ENCODE measurements around the gene LMAN2. TPM values are rescaled to one million over a fixed set of nuclear protein-coding genes. Genes with fewer than 3 reads are reported as not detected.

LMAN2 gene
- total RNA-seq, 2 experiments from 2014 or later = 116 to 144 TPM

- DNase-seq (ENCODE audit: low spot score) = no peak
- Histone ChIP-seq H3K9me2 (ENCODE audit: insufficient read depth, low read length) (no peaks in the 10 kb centered on the region), H4K20me1 (ENCODE audit: insufficient read depth, low read length) (no peaks in the 10 kb centered on the region), H3K4me2 (ENCODE audit: low read length) (no peak overlapping the region), H3K27ac (ENCODE audit: low read depth, low read length, poor library complexity, severe bottlenecking) (no peak overlapping the region), H3K36me3 (ENCODE audit: insufficient read depth, low read length) (peaks cover 94% of the 10 kb centered on the region), H3K4me1 (ENCODE audit: insufficient read depth, low read length, poor library complexity, severe bottlenecking) (peaks cover 3% of the 10 kb centered on the region), H3K79me2 (ENCODE audit: insufficient read depth, low read depth, low read length) (peaks cover 16% of the 10 kb centered on the region), H3K9me3 (ENCODE audit: low read length) (no peaks in the 10 kb centered on the region), H2AFZ (ENCODE audit: low read length) (no peak overlapping the region), H3K4me3 (ENCODE audit: low read depth, low read length, poor library complexity, severe bottlenecking) (no peak overlapping the region)
- ChIA-PET POLR2A (no interaction called here), CTCF (ENCODE audit: unreplicated experiment) (interaction anchor here (1.3 kb wide), 1 partner anchor 19 kb away, joined by 3 read pairs; no protein-coding TSS in a partner anchor)
- BruUV-seq (replicated peaks) = no TSS peak
- TF ChIP-seq CTCF (conservative IDR thresholded peaks at IDR 0.05; ENCODE audit: low read length) (no peak), EZH2phosphoT487 (IDR thresholded peaks at IDR 0.05; ENCODE audit: borderline replicate concordance, low read depth, low read length) (no peak)
- intact Hi-C loops (cut with micrococcal nuclease; ENCODE audit: unreplicated experiment) = no loop called here
Observed at GRCh38 chr5:177336603-177337494, 14.6 kb downstream of the LMAN2 start.

- POLR2A ChIA-PET = interaction anchor here (0.5 kb wide), 1 partner anchor 253 kb away, joined by 3 read pairs; no protein-coding TSS in a partner anchor
- no TSS peak for BruUV-seq (replicated peaks)
- intact Hi-C loops (cut with micrococcal nuclease; ENCODE audit: unreplicated experiment) = no loop called here
- DNase-seq (ENCODE audit: low spot score) = peak; percentile 63
- Histone ChIP-seq H2AFZ (ENCODE audit: low read length) (no peak overlapping the region), H4K20me1 (ENCODE audit: insufficient read depth, low read length) (no peaks in the 10 kb centered on the region), H3K4me1 (ENCODE audit: insufficient read depth, low read length, poor library complexity, severe bottlenecking) (peaks cover 3% of the 10 kb centered on the region), H3K4me3 (ENCODE audit: low read depth, low read length, poor library complexity, severe bottlenecking) (no peak overlapping the region), H3K36me3 (ENCODE audit: insufficient read depth, low read length) (peaks cover 94% of the 10 kb centered on the region), H3K9me3 (ENCODE audit: low read length) (no peaks in the 10 kb centered on the region), H3K79me2 (ENCODE audit: insufficient read depth, low read depth, low read length) (peaks cover 9% of the 10 kb centered on the region; the same call in 1 of the 2 replicates), H3K4me2 (ENCODE audit: low read length) (no peak overlapping the region), H3K9me2 (ENCODE audit: insufficient read depth, low read length) (no peaks in the 10 kb centered on the region), H3K27ac (ENCODE audit: low read depth, low read length, poor library complexity, severe bottlenecking) (no peak overlapping the region)
- no peak for TF ChIP-seq EZH2phosphoT487 (IDR thresholded peaks at IDR 0.05; ENCODE audit: borderline replicate concordance, low read depth, low read length)
- TF ChIP-seq CTCF (conservative IDR thresholded peaks at IDR 0.05; ENCODE audit: low read length) = peak; percentile 78
- CTCF ChIA-PET (ENCODE audit: unreplicated experiment) = interaction anchor here (1.3 kb wide), 1 partner anchor 20 kb away, joined by 3 read pairs; no protein-coding TSS in a partner anchor
Observed at GRCh38 chr5:177336112-177336511, 15.4 kb downstream of the LMAN2 start.

GRCh38 chr5:177335701-177336065 lies 15.8 kb downstream of the LMAN2 start:
- H3K9me3 ChIP-seq (ENCODE audit: low read length) = no peaks in the 10 kb centered on the region
- H3K9me2 ChIP-seq (ENCODE audit: insufficient read depth, low read length) = no peaks in the 10 kb centered on the region
- H3K4me2 ChIP-seq (ENCODE audit: low read length) = no peak overlapping the region
- DNase-seq (ENCODE audit: low spot score) = no peak
- no peaks in the 10 kb centered on the region for H4K20me1 ChIP-seq (ENCODE audit: insufficient read depth, low read length)
- H3K4me3 ChIP-seq (ENCODE audit: low read depth, low read length, poor library complexity, severe bottlenecking) = no peak overlapping the region
- H2AFZ ChIP-seq (ENCODE audit: low read length) = no peak overlapping the region
- peaks cover 3% of the 10 kb centered on the region for H3K4me1 ChIP-seq (ENCODE audit: insufficient read depth, low read length, poor library complexity, severe bottlenecking)
- H3K79me2 ChIP-seq (ENCODE audit: insufficient read depth, low read depth, low read length) = peaks cover 8% of the 10 kb centered on the region; the same call in 1 of the 2 replicates
- no peak for TF ChIP-seq CTCF (conservative IDR thresholded peaks at IDR 0.05; ENCODE audit: low read length)
- no peak for TF ChIP-seq EZH2phosphoT487 (IDR thresholded peaks at IDR 0.05; ENCODE audit: borderline replicate concordance, low read depth, low read length)
- intact Hi-C loops (cut with micrococcal nuclease; ENCODE audit: unreplicated experiment) = no loop called here
- ChIA-PET POLR2A (interaction anchor here (0.5 kb wide), 1 partner anchor 252 kb away, joined by 3 read pairs; no protein-coding TSS in a partner anchor), CTCF (ENCODE audit: unreplicated experiment) (interaction anchor here (1.3 kb wide), 1 partner anchor 21 kb away, joined by 3 read pairs; no protein-coding TSS in a partner anchor)
- no peak overlapping the region for H3K27ac ChIP-seq (ENCODE audit: low read depth, low read length, poor library complexity, severe bottlenecking)
- H3K36me3 ChIP-seq (ENCODE audit: insufficient read depth, low read length) = peaks cover 97% of the 10 kb centered on the region
- BruUV-seq (replicated peaks) = no TSS peak

Data from OCI-LY7 (cell line).